WTC11 (cell line): ENCODE measurements around the gene ZBTB39.

Source experiments
- ATF2 ChIP-seq: sonication (generic); formaldehyde crosslinking; IDR thresholded peaks from 2 replicates; pipeline ENCODE4 v1.8.1; 2022; ENCODE audit warnings: low read depth, missing genetic modification reagents, borderline replicate concordance
- CREB1 ChIP-seq: sonication (generic); formaldehyde crosslinking; IDR thresholded peaks from 2 replicates; pipeline ENCODE4 v1.8.0; 2023; ENCODE audit warnings: mild to moderate bottlenecking, missing genetic modification reagents
- CTCF ChIP-seq: fragments of 200-600 bp; IDR thresholded peaks from 2 replicates; pipeline ENCODE4 v1.8.0; 2022; ENCODE audit warnings: antibody characterized with exemption
- ELF4 ChIP-seq: sonication (generic); formaldehyde crosslinking; IDR thresholded peaks from 2 replicates; pipeline ENCODE4 v1.8.1; 2022; ENCODE audit warnings: low read depth, mild to moderate bottlenecking, moderate library complexity, missing genetic modification reagents
- NR1H2 ChIP-seq: sonication (generic); formaldehyde crosslinking; IDR thresholded peaks from 2 replicates; pipeline ENCODE4 v1.9.0; 2021; ENCODE audit warnings: mild to moderate bottlenecking, moderate library complexity, missing genetic modification reagents
- NR2C2 ChIP-seq: sonication (generic); formaldehyde crosslinking; IDR thresholded peaks from 2 replicates; pipeline ENCODE4 v1.8.0; 2022; ENCODE audit warnings: mild to moderate bottlenecking, missing genetic modification reagents
- SMAD3 ChIP-seq: sonication (generic); formaldehyde crosslinking; IDR thresholded peaks from 2 replicates; pipeline ENCODE4 v1.8.0; 2022; ENCODE audit warnings: missing genetic modification reagents, mild to moderate bottlenecking, borderline replicate concordance
- SMAD4 ChIP-seq: sonication (generic); formaldehyde crosslinking; IDR thresholded peaks from 2 replicates; pipeline ENCODE4 v1.8.0; 2022; ENCODE audit warnings: mild to moderate bottlenecking, missing genetic modification reagents
- STAT6 ChIP-seq: sonication (generic); formaldehyde crosslinking; conservative IDR thresholded peaks from 2 replicates; pipeline ENCODE4 v1.8.1; 2023; ENCODE audit warnings: mild to moderate bottlenecking, low read depth, missing genetic modification reagents, moderate library complexity
- TEAD4 ChIP-seq: sonication (generic); formaldehyde crosslinking; IDR thresholded peaks from 2 replicates; pipeline ENCODE4 v1.8.0; 2022; ENCODE audit warnings: mild to moderate bottlenecking, missing genetic modification reagents
- USF1 ChIP-seq: sonication (generic); formaldehyde crosslinking; IDR thresholded peaks from 2 replicates; pipeline ENCODE4 v1.8.0; 2022; ENCODE audit warnings: mild to moderate bottlenecking, missing genetic modification reagents
- TF ChIP-seq, protein P1 (sequence below): sonication (generic); formaldehyde crosslinking; IDR thresholded peaks from 2 replicates; pipeline ENCODE4 v1.8.1; 2023; ENCODE audit warnings: mild to moderate bottlenecking, missing genetic modification reagents, moderate library complexity

- TF ChIP-seq CTCF (no peak), CREB1 (CRISPR knock-in tag) (no peak), NR1H2 (no peak), USF1 (CRISPR knock-in tag) (no peak), SMAD4 (CRISPR knock-in tag) (no peak), STAT6 (CRISPR knock-in tag) (no peak), ELF4 (CRISPR knock-in tag) (no peak), NR2C2 (CRISPR knock-in tag) (no peak), TEAD4 (CRISPR knock-in tag) (no peak), SMAD3 (CRISPR knock-in tag) (no peak), ATF2 (CRISPR knock-in tag) (no peak)
- TF ChIP-seq, protein P1, sequence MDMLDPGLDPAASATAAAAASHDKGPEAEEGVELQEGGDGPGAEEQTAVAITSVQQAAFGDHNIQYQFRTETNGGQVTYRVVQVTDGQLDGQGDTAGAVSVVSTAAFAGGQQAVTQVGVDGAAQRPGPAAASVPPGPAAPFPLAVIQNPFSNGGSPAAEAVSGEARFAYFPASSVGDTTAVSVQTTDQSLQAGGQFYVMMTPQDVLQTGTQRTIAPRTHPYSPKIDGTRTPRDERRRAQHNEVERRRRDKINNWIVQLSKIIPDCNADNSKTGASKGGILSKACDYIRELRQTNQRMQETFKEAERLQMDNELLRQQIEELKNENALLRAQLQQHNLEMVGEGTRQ (CRISPR knock-in tag), result no peak
These were observed 38.1 kb upstream of the ZBTB39 start for GRCh38 chr12:57044468-57044867.
